HG03469 (cell line): ENCODE measurements around the gene TMEM232.
"Not testable (repeated sequence)": the region's sequence is repeated elsewhere in the genome, so short reads cannot be mapped to it uniquely, and the experiment has no call there.

ENCODE experiments used
- ATAC-seq: cut with Tn5 transposase; IDR thresholded peaks from one replicate; pipeline ENCODE4 v1.9.1; 2021; ENCODE audit warnings: mild to moderate bottlenecking, moderate library complexity, moderate number of reproducible peaks; ENCODE audit not compliant: unreplicated experiment

Gene TMEM232

GRCh38 chr5:110536120-110537115 is 190.1 kb downstream of the TMEM232 start:
- ATAC-seq: no peak

GRCh38 chr5:110535146-110535545 is 191.3 kb downstream of the TMEM232 start:
- ATAC-seq: not testable (repeated sequence)

GRCh38 chr5:110525762-110526161 is 200.7 kb downstream of the TMEM232 start:
- ATAC-seq: no peak

- no peak for ATAC-seq
Measured at GRCh38 chr5:110517396-110517795, 209.1 kb downstream of the TMEM232 start.

GRCh38 chr5:110514030-110514429 is 212.4 kb downstream of the TMEM232 start:
- no peak for ATAC-seq

- no peak for ATAC-seq
Measured at GRCh38 chr5:110512266-110512665, 214.2 kb downstream of the TMEM232 start.

GRCh38 chr5:110510146-110510545 is 216.3 kb downstream of the TMEM232 start:
- no peak for ATAC-seq

GRCh38 chr5:110507972-110508371 is 218.5 kb downstream of the TMEM232 start:
- no peak for ATAC-seq

- ATAC-seq: no peak
Measured at GRCh38 chr5:110506378-110506777, 220.1 kb downstream of the TMEM232 start.

- no peak for ATAC-seq
Measured at GRCh38 chr5:110496276-110496675, 230.2 kb downstream of the TMEM232 start.

- no peak for ATAC-seq
Measured at GRCh38 chr5:110492446-110492845, 234.0 kb downstream of the TMEM232 start.

GRCh38 chr5:110478895-110479294 is 247.6 kb downstream of the TMEM232 start:
- ATAC-seq: no peak

- ATAC-seq: no peak
Measured at GRCh38 chr5:110477911-110478310, 248.6 kb downstream of the TMEM232 start.

GRCh38 chr5:110476164-110476563 is 250.3 kb downstream of the TMEM232 start:
- ATAC-seq: no peak

GRCh38 chr5:110475529-110475928 is 250.9 kb downstream of the TMEM232 start:
- ATAC-seq: no peak

- ATAC-seq: no peak
Measured at GRCh38 chr5:110469486-110469885, 257.0 kb downstream of the TMEM232 start.

- ATAC-seq: no peak
Measured at GRCh38 chr5:110463106-110463505, 263.4 kb downstream of the TMEM232 start.

- no peak for ATAC-seq
Measured at GRCh38 chr5:110460837-110461236, 265.6 kb downstream of the TMEM232 start.

GRCh38 chr5:110458313-110458712 is 268.2 kb downstream of the TMEM232 start:
- ATAC-seq: no peak

- ATAC-seq: no peak
Measured at GRCh38 chr5:110442856-110443255, 283.6 kb downstream of the TMEM232 start.

- ATAC-seq: peak; percentile 67
Measured at GRCh38 chr5:110441035-110441434, 285.4 kb downstream of the TMEM232 start.

GRCh38 chr5:110440058-110440457 is 286.4 kb downstream of the TMEM232 start:
- no peak for ATAC-seq
